Gastroesophageal sphincter (tissue), 3 donors: ENCODE data around the gene TTC23.

Source experiments
- CTCF ChIP-seq, 4 experiments: fragments of 200-600 bp in 2 of 4; fragments of 450-650 bp in 2 of 4; sonication (generic) in 1 of 4; IDR thresholded peaks; one replicate each; pipeline ENCODE4 v1.5.1; 2017 to 2019; ENCODE audit warnings: antibody characterized with exemption in 4 of 4, mild to moderate bottlenecking in 2 of 4, moderate library complexity in 2 of 4
- EP300 ChIP-seq: sonication (generic); formaldehyde crosslinking; IDR thresholded peaks from one replicate; pipeline ENCODE4 v1.6.1; 2017; ENCODE audit warnings: antibody characterized with exemption, mild to moderate bottlenecking
- POLR2A ChIP-seq, 2 donors: fragments of 450-650 bp; IDR thresholded peaks; one replicate each; pipeline ENCODE4 v1.6.1; 2017; ENCODE audit warnings: antibody characterized with exemption in 2 of 2, mild to moderate bottlenecking in 2 of 2, moderate library complexity in 1 of 2
- POLR2AphosphoS5 ChIP-seq: sonication (generic); formaldehyde crosslinking; IDR thresholded peaks from one replicate; pipeline ENCODE4 v1.6.1; 2017; ENCODE audit warnings: antibody characterized with exemption

GRCh38 chr15:99145778-99146177 is 103.6 kb downstream of the TTC23 start:
- TF ChIP-seq CTCF (IDR thresholded peaks at IDR 0.05) (no peak), POLR2AphosphoS5 (no peak), POLR2A (IDR thresholded peaks at IDR 0.05) (no peak), EP300 (no peak)
